ENCODE measurements around the gene ERVK3-1.
A peak's percentile ranks its signal among the peaks of the same experiment; 100 is the strongest.
"Not testable (repeated sequence)": the region's sequence is repeated elsewhere in the genome, so short reads cannot be mapped to it uniquely, and the experiment has no call there.

The ERVK3-1 gene

DNA sequence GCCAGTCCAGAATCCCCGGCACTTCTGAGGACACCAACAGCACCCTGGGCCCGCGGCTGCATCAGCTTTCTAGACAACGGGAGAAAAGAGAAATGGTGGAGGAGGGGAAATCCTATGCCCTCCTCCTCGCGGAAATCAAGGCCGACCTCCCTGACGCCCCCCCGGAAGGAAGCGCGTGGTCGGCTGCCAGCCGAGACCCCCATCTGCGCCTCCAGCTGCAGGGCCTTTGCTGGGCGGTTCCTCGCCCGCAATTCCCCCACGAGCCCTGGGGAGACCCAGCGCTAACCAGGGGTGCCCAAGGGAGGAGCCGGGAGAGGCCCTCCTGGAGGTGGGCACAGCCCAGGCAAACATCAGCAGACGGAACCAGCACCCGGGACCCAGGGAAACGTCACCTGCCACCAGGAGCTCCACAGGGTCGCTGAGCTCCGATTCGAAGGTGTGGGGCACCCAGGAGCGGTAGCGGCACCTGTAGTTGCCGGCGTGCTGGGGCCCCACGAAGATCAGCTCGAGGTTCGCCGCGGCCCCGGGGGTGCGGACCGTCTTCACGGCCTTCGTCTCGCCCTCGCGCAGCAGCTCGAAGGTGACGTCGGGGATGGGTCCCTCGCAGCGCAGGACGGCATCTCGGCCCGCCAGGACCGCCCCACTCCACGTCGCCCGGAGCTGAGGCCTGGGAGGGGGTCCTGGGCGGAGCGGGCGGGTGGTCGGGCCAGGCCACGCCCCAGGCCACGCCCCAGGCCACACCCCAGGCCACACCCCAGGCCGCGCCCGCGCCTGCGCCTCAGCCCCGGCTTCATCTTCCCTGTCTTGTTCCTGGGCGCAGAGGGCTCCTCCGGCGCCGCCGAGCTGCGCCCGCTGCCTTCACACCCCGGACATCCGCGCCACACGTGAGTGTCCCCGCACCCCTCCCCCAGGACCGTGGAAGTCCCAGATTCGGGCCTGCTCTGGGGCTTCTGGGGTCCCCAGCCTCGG, 42.1 kb downstream of the ERVK3-1 start:
- peak; percentile 51 to 85 for DNase-seq

DNA sequence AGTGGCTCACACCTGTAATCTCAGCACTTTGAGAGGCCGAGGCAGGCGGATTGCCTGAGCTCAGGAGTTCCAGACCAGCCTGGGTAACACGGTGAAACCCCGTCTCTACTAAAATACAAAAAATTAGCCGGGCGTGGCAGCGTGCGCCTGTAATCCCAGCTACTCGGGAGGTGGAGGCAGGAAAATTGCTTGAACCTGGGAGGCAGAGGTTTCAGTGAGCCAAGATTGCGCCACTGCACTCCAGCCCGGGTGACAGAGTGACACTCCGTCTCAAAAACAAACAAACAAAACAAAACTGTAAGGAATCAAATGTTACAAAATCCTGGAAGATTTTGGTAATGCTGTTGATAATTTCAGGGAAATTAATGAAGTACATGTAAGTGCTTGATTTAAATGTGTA, 42.9 kb downstream of the ERVK3-1 start:
- not testable (repeated sequence) for DNase-seq

GRCh38 chr19:58349590-58349989, 44.4 kb downstream of the ERVK3-1 start:
- DNase-seq: no peak

DNA sequence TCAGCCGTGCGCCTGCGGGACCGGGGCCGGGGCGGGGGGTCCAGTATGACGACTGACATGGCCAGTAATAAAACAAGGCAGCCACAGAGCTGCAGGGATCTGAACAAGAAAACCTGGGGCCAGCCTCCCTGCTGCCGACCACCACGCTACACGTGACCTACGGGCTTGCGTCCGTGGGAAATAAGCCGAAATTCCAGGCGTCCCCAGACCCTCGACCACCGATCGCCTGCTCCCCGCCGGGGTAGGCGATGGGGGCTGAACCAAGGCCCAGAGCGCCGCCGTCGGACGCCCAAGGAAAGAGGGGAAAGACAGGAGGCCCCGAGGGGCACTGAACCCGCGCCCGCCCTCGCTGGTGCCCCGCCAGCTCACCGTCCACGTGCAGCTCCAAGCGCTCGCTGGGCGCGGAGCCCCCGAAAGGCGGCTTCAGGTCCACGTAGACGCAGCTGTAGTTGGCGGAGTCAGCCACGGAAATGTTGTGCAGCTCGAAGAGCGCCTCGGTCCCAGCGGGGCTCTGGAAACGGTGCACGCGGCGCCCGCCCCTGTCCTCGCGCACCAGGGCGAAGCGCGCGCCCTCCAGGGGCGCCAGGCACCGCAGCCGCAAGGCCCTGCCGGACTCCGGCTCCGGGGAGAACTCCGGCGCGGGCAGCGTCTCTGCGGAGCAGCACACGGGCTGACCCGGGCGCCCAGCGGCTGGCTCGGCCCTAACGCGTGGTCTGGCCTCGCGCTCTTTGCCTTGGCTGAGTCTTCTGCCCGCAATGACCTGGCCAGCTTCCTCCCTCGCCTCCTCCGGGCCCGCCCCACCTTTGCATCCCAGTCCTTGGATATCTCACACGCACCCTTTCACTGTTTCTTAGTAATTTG, 45.1 kb downstream of the ERVK3-1 start:
- no peak for DNase-seq

- no peak for DNase-seq
Observed at GRCh38 chr19:58350871-58351557, 45.8 kb downstream of the ERVK3-1 start.

DNA sequence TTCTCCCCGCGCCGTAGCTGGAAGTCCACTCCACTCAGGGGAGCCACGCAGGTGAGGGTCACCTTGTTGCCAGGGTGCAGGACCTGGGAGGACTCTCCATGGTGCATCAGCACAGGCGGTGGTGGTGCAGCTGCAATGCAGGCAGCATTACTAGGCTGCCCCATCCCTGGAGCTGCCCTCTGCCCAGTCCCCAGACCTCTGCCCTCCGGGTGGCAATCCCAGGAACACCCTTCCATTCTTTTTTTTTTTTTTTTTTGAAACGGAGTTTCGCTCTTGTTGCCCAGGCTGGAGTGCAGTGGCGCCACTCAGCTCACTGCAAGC, 46.3 kb downstream of the ERVK3-1 start:
- no peak for DNase-seq

DNA sequence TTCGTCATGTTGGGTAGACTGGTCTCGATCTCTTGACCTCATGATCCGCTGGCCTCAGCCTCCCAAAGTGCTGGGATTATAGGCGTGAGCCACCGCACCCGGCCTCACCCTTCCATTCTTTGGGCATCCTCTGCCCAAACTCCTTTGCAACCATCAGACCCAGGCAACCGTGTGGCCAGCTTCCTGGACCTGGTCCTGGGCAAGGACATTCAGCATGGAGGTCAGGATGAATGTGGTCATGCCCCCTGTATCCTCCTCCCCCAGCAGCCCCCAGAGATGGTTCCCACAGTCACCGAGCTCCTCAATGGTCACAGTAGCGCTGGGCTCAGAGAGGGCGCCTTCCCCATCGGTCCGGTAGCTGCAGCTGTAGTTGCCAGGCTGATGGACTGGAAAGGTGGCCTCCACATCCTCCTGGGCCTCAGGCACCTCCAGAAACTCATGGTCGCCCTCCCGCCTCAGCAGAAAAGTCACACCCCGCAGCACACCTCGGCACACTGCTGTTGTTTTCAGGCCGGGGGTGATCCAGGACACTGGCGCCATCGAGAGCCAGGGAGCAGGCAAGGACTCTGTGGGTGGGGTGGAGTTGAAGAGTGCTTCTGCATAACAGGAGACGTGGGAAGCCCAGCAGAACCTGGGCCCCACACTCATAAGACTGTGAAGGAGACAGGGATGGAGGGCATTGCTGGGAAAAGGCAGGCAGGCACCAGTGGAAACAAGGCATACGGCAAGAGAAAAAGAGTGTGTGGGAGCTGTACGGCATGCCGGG, 47.0 kb downstream of the ERVK3-1 start:
- DNase-seq: no peak

DNA sequence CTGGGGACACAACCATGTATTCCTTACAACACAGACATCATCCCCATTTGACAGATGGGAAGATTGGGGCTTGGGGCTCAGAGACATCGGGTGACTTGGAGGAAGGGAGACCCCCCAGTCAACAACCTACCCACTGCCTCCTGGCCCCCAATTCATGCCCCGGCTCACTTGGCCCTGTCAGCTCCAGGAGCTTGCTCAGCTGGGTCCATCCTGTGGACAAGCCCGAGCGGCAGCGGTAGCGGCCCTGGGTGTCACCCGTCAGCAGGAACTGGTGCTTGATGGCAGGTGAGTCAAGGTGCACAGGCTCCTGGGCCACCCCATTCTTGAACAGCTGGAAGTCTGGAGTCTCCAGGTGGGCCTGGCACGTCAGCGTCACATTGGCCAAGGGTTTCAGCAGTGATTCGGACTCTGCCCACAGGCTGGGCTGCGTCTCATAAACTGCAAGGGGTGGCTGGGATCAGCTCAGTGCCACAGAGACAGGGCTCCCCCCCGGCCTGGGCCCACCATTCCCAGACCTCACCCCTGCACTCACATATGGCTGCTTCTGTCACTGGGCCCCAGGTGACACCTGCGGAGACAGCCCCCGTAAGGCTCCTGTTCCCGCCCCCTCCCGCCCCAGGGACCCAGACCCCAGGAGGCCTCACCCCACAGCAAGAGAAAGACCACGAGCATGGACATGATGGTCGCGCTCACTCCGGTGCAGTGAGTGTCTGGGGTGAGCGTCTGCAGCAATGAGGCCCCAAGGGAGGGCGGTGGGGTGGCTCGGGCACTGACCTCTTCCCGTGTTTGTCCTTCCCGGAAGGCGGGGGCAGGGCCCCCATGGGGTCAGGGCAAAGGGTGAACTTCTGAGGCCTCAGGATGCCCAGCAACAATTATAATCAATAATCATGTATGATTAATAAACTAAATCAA, 47.8 kb downstream of the ERVK3-1 start, which contains the start of gene A1BG:
TSS of gene A1BG (minus strand) at position 733 of the 912 bp plus-strand sequence. CDS start at position 678, 55 bp downstream.
- no peak for DNase-seq

DNA sequence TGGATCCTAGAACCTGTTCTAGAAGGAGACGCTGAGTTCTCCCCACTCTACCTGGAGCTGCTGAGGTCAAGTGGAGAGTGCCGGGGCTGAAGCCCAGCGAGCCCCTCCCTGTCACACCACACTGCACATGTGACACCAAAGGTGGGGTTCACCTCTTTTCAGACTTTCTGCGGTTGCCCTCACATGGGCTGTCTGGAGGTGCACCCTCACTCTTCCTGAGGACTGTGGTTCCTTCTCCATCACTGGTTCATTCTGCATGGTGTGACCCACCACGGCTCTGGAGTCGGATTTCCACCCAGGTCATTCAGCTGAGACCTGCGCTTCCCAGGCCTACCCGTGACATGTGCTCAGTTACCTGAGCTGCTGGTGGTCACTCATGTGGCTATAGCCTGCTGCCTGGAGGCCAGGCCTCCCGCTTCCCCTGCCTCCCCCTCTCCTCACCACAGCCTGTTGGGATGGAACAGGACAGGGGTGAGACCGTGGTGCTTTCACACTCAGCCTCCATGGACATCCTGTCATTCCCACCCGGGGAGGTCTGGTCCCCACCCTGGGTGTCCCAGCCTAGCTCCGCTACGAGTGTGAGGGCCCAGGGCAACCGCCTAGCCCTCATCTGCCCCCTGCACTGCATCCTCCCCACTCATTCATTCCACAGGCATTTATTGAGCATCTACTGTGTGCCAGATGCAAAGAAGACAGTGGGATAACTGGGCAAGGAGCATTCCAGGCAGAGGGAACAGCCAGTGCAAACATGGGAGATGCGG, 48.7 kb downstream of the ERVK3-1 start:
- no peak for DNase-seq

- DNase-seq: no peak
Observed at GRCh38 chr19:58354478-58355030, 49.4 kb downstream of the ERVK3-1 start.

DNA sequence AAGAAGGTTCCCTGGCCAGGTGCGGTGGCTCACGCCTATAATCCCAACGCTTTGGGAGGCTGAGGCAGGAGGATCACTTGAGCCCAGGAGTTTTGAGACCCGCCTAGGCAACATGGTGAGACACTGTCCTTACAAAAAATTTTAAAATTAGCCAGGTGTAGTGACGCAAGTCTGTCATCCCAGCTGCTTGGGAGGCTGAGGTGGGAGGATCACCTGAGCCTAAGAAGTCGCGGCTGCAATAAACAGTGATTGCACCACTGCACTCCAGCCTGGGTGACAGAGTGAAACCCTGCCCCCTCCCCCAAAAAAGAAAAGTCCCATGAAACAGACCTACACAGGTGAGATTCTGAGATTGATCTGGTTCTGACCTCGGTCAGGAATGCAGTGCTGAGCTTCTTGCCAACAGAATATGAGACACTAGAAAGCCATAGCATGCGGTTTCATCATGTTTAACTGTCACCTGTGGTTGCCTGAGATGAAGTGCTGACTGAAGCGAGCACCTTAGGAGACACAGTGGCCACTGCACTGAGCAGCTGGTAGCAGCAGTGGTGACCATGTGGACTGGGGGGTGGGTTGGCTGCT, 50.1 kb downstream of the ERVK3-1 start:
- DNase-seq: no peak

- no peak for DNase-seq
Observed at GRCh38 chr19:58355908-58356765, 51.0 kb downstream of the ERVK3-1 start.

- no peak for DNase-seq
Observed at GRCh38 chr19:58356766-58357480, 51.7 kb downstream of the ERVK3-1 start.

GRCh38 chr19:58357481-58358145, 52.4 kb downstream of the ERVK3-1 start:
- no peak for DNase-seq

GRCh38 chr19:58361900-58362271, 56.7 kb downstream of the ERVK3-1 start:
- DNase-seq: peak; percentile 6 to 60

DNA sequence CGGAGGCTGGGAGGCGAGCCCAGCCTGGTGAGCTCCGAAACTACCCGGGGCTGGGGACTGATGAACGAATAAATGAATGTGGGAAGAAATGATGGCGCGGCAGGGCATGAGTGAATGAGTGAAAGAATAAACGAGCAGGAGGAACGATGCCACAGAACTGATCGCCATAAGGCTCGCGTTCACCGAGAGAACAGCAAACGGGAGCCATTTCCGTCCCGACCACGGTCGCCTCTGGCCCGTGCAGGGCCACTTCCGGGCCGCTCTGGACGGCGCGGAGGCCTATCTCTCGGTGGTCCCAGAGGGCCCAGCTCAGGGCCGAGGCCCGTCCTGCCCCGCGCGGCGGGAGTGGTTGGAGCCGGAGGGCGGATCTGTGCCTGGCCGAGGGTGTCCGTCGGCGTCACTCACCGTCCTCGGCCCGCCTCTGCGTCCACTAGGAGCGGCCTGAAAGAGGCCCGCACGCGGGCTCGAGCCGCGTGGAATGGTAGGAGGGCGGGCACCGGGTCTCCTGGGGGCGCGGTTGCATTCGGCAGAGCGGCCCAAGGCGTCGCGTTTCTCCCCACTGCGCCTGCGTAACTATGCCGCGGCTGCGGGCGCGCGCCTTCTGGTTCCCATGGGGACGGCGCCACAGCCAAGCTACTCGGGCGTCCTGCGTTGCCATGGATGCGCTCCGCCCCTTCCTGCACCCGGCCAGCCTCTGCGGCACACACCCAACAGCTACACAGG, 57.3 kb downstream of the ERVK3-1 start, which contains the start of gene ZNF497:
TSS of gene ZNF497 (minus strand) at position 480 of the 723 bp plus-strand sequence. CDS start 5,116 bp downstream, outside the sequence.
- peak; percentile 95 to 98 for DNase-seq

DNA sequence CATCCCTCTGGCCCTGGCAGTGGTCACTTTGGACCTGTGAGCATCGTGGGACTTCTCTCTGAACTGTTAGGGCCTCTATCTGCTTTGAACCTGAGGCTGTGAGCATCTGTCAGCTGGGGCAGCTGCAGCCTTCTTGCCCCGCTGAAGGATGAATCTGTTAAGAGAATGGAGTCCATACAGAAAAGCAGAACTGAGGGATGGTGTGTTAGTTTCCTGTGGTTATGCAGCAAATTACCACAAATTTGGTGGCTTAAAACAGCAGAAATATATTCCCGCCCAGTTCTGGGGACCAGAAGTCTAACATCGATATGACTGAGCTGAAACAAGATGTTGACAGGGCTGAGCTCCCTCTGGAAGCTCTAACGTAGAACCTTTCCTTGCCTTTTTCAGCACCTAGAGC, 59.0 kb downstream of the ERVK3-1 start:
- no peak for DNase-seq
